CD4-positive, CD25-positive, alpha-beta regulatory T cell (primary cell): Measurements from ENCODE around the gene GNAT2. TPM values are rescaled to one million over a fixed set of nuclear protein-coding genes. Genes with fewer than 3 reads are reported as not detected.

Experiments used
- ATAC-seq, 2 donors: fragments of 150-1000 bp; cut with Tn5 transposase; one replicate each; pipeline ENCODE4 v1.10.0; 2021; ENCODE audit warnings: low read depth in 2 of 2, moderate number of reproducible peaks in 2 of 2, moderate library complexity in 1 of 2
- DNase-seq, 3 donors: peaks; one replicate each; pipeline versions ENCODE4 v3.0.0 to v3.0.0-alpha.2; 2012 to 2022; ENCODE audit warnings: mixed read lengths in 1 of 3
- H3K27ac ChIP-seq: one replicate; pipeline ENCODE4 v1.7.0; 2013; ENCODE audit warnings: mild to moderate bottlenecking, low read length; ENCODE audit not compliant: insufficient read depth, poor library complexity, severe bottlenecking
- H3K27me3 ChIP-seq: one replicate; pipeline ENCODE4 v1.7.0; 2013; ENCODE audit warnings: low read length; ENCODE audit not compliant: control insufficient read depth, insufficient read depth
- H3K36me3 ChIP-seq: one replicate; pipeline ENCODE4 v1.7.0; 2013; ENCODE audit warnings: mild to moderate bottlenecking, low read length, moderate library complexity; ENCODE audit not compliant: control insufficient read depth, insufficient read depth
- H3K4me1 ChIP-seq: 2 replicates; pipeline ENCODE4 v1.7.0; 2013; ENCODE audit warnings: mild to moderate bottlenecking, low read length; ENCODE audit not compliant: insufficient read depth, control insufficient read depth, poor library complexity, severe bottlenecking
- H3K4me3 ChIP-seq: one replicate; pipeline ENCODE4 v1.7.0; 2013; ENCODE audit warnings: low read depth, mild to moderate bottlenecking, low read length, moderate library complexity
- H3K9me3 ChIP-seq, 2 experiments: 1 replicate in 1 of 2; 2 replicates in 1 of 2; pipeline ENCODE4 v1.7.0; 2013; ENCODE audit warnings: low read length in 2 of 2, mild to moderate bottlenecking in 1 of 2, moderate library complexity in 1 of 2; ENCODE audit not compliant: control insufficient read depth in 2 of 2
- H3K27ac Mint-ChIP-seq, 3 donors: one replicate each; pipeline ENCODE4 v1.8.0; 2020 to 2022; ENCODE audit warnings: mild to moderate bottlenecking in 3 of 3, mixed read lengths in 3 of 3, moderate library complexity in 2 of 3
- H3K27me3 Mint-ChIP-seq: one replicate; pipeline ENCODE4 v1.8.0; 2022; ENCODE audit warnings: mild to moderate bottlenecking, mixed read lengths
- H3K36me3 Mint-ChIP-seq: one replicate; pipeline ENCODE4 v1.8.0; 2020; ENCODE audit warnings: mixed read lengths
- H3K4me1 Mint-ChIP-seq, 4 donors: one replicate each; pipeline ENCODE4 v1.8.0; 2020 to 2022; ENCODE audit warnings: mixed read lengths in 4 of 4, mild to moderate bottlenecking in 1 of 4
- H3K4me3 Mint-ChIP-seq, 4 donors: one replicate each; pipeline ENCODE4 v1.8.0; 2020 to 2022; ENCODE audit warnings: mild to moderate bottlenecking in 4 of 4, mixed read lengths in 4 of 4, moderate library complexity in 3 of 4
- H3K9me3 Mint-ChIP-seq, 7 donors: one replicate each; pipeline ENCODE4 v1.8.0; 2020 to 2022; ENCODE audit warnings: mixed read lengths in 7 of 7, mild to moderate bottlenecking in 3 of 7, moderate library complexity in 2 of 7
- polyA plus RNA-seq, 4 donors: library from polyadenylated mRNA; unstranded; fragments of 300-500 nt; fragmentation: Illumina TruSeq; gene quantifications; one replicate each; pipeline ENCODE4 v1.2.3, GENCODE V29; 2021
- total RNA-seq: library from RNA; stranded (reverse); gene quantifications from one replicate; pipeline ENCODE4 v1.2.3, GENCODE V29; 2022

GNAT2 gene
- total and polyA plus RNA-seq, 5 donors from 2014 or later: 0.40 TPM; not detected in 4

DNA sequence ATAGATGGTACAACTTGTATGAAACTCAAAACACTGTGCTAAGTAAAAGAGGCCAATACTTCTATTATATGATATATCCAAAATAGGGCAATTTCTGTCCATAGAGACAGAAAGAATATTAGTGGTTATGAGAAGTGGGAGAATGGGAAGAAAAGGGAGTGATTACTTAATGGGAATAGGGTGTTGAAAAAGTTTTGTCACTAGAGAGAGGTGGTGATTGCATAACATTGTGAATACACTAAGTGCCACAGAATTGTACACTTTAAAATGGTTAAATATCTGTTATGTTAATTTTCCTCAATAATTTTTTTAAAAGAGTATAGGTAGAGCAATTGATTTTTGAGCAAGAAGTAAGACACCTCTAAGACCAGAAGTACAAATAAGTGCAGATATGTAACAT is 29.7 kb downstream of the GNAT2 start:
- Mint-ChIP-seq H3K9me3 (no peaks in the 10 kb centered on the region), H3K27ac (peak overlapping the region in 1 of 3 donors; percentile 5)

DNA sequence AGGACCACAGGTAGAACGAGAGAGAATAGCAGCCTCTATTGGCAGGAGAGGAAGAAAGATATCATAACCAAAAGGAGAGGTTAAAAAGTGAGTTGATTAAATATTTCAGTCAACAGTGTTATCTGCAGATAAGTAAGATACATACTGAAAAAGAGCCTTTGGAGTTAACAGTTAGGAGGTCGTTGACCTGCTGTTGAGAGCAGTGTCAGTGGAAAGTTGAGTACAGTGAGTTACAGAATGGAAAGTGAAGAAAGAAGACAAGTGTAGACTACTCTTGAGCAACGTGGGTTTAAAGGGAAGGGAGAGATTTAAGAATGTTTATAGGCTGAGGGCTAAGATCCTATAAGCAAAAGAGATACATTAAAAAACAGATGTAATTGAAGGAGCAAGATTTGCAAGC is 30.2 kb downstream of the GNAT2 start:
- Mint-ChIP-seq H3K27me3 (no peaks in the 10 kb centered on the region), H3K27ac (peak overlapping the region; percentile 5 to 87 (median 7)), H3K36me3 (peaks cover 40% of the 10 kb centered on the region), H3K4me1 (peaks cover 0 to 30% (median 7%) of the 10 kb centered on the region in 4 donors), H3K4me3 (no peak overlapping the region), H3K9me3 (no peaks in the 10 kb centered on the region)
- Histone ChIP-seq H3K9me3 (no peaks in the 10 kb centered on the region), H3K4me1 (no peaks in the 10 kb centered on the region), H3K27ac (no peak overlapping the region), H3K4me3 (no peak overlapping the region), H3K36me3 (peaks cover 84% of the 10 kb centered on the region), H3K27me3 (no peaks in the 10 kb centered on the region)
- no peak for DNase-seq
- ATAC-seq: no peak

More for the DNA sequence above, 29.7 kb downstream of the GNAT2 start:
- Mint-ChIP-seq H3K4me3 (no peak overlapping the region), H3K27me3 (no peaks in the 10 kb centered on the region), H3K4me1 (peaks cover 0 to 27% (median 5%) of the 10 kb centered on the region in 4 donors), H3K36me3 (peaks cover 36% of the 10 kb centered on the region)
- Histone ChIP-seq H3K36me3 (peaks cover 80% of the 10 kb centered on the region), H3K27me3 (no peaks in the 10 kb centered on the region), H3K4me1 (no peaks in the 10 kb centered on the region), H3K4me3 (no peak overlapping the region), H3K9me3 (no peaks in the 10 kb centered on the region), H3K27ac (no peak overlapping the region)
- ATAC-seq: no peak
- no peak for DNase-seq

DNA sequence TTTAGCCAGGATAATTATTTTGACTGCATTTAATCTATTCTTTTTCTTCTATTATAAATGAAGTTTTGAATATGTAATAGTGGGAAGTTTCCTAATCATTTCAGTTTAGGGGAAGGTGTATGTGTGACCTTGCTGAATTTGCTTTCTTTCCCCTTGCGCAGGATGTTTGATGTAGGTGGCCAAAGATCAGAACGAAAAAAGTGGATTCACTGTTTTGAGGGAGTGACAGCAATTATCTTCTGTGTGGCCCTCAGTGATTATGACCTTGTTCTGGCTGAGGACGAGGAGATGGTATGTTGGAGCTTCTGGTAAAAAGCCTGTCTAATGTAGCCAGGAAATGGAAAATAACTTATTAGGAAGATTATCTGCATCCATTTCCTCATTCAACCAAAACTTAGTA is 33.4 kb downstream of the GNAT2 start:
- Mint-ChIP-seq H3K4me1 (peaks cover 0 to 22% (median 7%) of the 10 kb centered on the region in 4 donors), H3K27ac (peak overlapping the region in 1 of 3 donors; percentile 42), H3K36me3 (peaks cover 42% of the 10 kb centered on the region), H3K9me3 (peaks cover 0 to 2% (median 0%) of the 10 kb centered on the region in 7 donors), H3K4me3 (no peak overlapping the region), H3K27me3 (no peaks in the 10 kb centered on the region)
- DNase-seq (no peak), ATAC-seq (no peak)
- Histone ChIP-seq H3K27ac (no peak overlapping the region), H3K9me3 (no peaks in the 10 kb centered on the region), H3K4me1 (no peaks in the 10 kb centered on the region), H3K4me3 (no peak overlapping the region), H3K27me3 (no peaks in the 10 kb centered on the region), H3K36me3 (peaks cover 82% of the 10 kb centered on the region)

DNA sequence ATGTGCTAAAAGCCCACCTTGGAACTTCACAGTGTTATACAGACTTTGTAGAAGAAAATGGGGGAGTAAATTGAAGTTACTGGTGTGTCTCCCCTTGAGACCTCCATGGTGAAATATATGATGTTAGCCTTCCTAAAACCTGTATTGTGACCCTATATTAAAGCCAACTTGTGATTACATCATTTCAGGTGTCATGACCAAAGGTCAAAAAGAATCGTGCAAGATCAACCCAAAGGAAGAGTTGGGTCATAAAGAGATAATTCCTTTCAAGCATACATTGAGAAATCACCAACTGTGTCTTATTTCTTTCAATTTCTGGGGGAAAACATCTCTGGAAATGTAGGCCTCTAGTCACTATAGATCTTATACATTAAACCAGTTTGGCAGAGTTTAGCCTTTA is 34.6 kb downstream of the GNAT2 start:
- peaks cover 0 to 2% (median 0%) of the 10 kb centered on the region in 7 donors for H3K9me3 Mint-ChIP-seq
- H3K4me3 Mint-ChIP-seq: no peak overlapping the region
- H3K4me1 Mint-ChIP-seq: peaks cover 0 to 22% (median 8%) of the 10 kb centered on the region in 4 donors
- Histone ChIP-seq H3K9me3 (no peaks in the 10 kb centered on the region), H3K4me3 (no peak overlapping the region), H3K27ac (no peak overlapping the region), H3K27me3 (no peaks in the 10 kb centered on the region), H3K36me3 (peaks cover 81% of the 10 kb centered on the region), H3K4me1 (no peaks in the 10 kb centered on the region)
- peaks cover 48% of the 10 kb centered on the region for H3K36me3 Mint-ChIP-seq
- no peaks in the 10 kb centered on the region for H3K27me3 Mint-ChIP-seq
- no peak for DNase-seq
- ATAC-seq: no peak
- H3K27ac Mint-ChIP-seq: peak overlapping the region in 1 of 3 donors; percentile 62

DNA sequence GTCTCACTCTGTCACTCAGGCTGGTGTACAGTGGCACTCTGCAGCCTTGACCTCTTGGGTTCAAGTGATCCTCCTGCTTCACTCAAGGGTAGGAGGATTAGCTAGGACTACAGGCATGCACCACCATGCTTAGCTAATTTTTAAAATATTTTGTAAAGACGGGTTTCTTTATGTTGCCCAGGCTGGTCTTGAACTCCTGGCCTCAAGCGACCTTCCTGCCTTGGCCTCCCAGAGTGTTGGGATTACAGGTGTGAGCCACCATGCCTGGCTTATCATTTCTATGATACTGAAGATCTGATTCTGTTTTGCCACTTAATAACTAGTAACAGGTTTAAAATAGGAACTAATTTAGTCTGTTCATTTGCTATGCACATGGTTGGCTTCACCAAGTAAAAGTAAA is 37.4 kb downstream of the GNAT2 start:
- Histone ChIP-seq H3K9me3 (no peaks in the 10 kb centered on the region), H3K36me3 (peaks cover 82% of the 10 kb centered on the region), H3K27ac (no peak overlapping the region), H3K4me3 (no peak overlapping the region), H3K27me3 (no peaks in the 10 kb centered on the region), H3K4me1 (no peaks in the 10 kb centered on the region)
- no peak overlapping the region for H3K4me3 Mint-ChIP-seq
- peaks cover 0 to 12% (median 6%) of the 10 kb centered on the region in 4 donors for H3K4me1 Mint-ChIP-seq
- H3K36me3 Mint-ChIP-seq: peaks cover 46% of the 10 kb centered on the region
- DNase-seq: no peak
- no peaks in the 10 kb centered on the region for H3K27me3 Mint-ChIP-seq
- no peak overlapping the region for H3K27ac Mint-ChIP-seq
- ATAC-seq: no peak
- peaks cover 0 to 2% (median 0%) of the 10 kb centered on the region in 7 donors for H3K9me3 Mint-ChIP-seq

DNA sequence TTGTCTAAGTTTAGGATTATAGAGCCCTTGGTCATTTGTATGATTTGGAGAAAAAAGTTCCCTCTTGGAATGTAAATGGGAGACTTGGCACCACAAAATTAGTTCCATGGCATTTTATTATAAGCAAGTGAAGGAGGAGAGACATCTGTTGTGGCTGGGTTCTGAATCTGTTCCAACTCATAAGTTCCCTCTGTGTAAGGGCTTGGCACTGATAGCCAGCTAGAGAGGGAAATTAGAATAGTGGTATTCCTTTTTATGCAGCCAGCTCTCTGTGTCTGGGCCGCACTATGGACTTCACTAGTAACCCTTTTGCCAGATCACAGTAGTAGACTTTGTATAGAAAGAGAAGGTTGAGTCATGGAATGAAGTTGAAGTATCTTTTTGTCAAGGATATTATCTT is 39.9 kb downstream of the GNAT2 start:
- H3K27ac Mint-ChIP-seq: no peak overlapping the region
- Histone ChIP-seq H3K27ac (no peak overlapping the region), H3K4me3 (no peak overlapping the region), H3K27me3 (no peaks in the 10 kb centered on the region), H3K36me3 (peaks cover 75% of the 10 kb centered on the region), H3K4me1 (no peaks in the 10 kb centered on the region), H3K9me3 (no peaks in the 10 kb centered on the region)
- no peak overlapping the region for H3K4me3 Mint-ChIP-seq
- ATAC-seq: no peak
- no peaks in the 10 kb centered on the region for H3K27me3 Mint-ChIP-seq
- peaks cover 46% of the 10 kb centered on the region for H3K36me3 Mint-ChIP-seq
- H3K4me1 Mint-ChIP-seq: peaks cover 0 to 5% (median 4%) of the 10 kb centered on the region in 4 donors
- no peak for DNase-seq
- H3K9me3 Mint-ChIP-seq: peaks cover 0 to 2% (median 0%) of the 10 kb centered on the region in 7 donors

DNA sequence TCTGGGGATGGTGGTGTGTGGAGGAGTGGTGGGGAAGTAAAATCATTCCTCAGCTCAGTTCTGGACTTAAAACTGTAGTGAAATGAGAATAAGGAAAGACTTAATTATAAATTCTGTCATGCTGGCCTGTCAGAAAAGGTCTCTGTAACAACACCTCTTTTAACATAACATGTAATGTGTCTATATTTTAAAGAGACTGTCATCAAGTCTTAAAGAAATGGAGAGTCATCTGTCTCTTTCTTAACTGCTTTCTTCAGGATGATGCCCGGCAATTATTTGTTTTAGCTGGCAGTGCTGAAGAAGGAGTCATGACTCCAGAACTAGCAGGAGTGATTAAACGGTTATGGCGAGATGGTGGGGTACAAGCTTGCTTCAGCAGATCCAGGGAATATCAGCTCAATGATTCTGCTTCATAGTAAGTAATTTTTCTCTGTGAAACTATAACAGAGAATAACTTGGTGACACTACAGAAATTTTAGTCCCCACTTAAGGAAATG is 40.4 kb downstream of the GNAT2 start:
- no peaks in the 10 kb centered on the region for H3K4me1 ChIP-seq
- peaks cover 75% of the 10 kb centered on the region for H3K36me3 ChIP-seq
- Mint-ChIP-seq H3K4me1 (peaks cover 0 to 5% (median 3%) of the 10 kb centered on the region in 4 donors), H3K4me3 (no peak overlapping the region), H3K9me3 (peaks cover 0 to 2% (median 0%) of the 10 kb centered on the region in 7 donors), H3K27me3 (no peaks in the 10 kb centered on the region), H3K36me3 (peaks cover 43% of the 10 kb centered on the region), H3K27ac (peak overlapping the region in 1 of 3 donors; percentile 35)
- H3K4me3 ChIP-seq: no peak overlapping the region
- no peaks in the 10 kb centered on the region for H3K9me3 ChIP-seq
- no peak for DNase-seq
- no peaks in the 10 kb centered on the region for H3K27me3 ChIP-seq
- H3K27ac ChIP-seq: no peak overlapping the region
- no peak for ATAC-seq

DNA sequence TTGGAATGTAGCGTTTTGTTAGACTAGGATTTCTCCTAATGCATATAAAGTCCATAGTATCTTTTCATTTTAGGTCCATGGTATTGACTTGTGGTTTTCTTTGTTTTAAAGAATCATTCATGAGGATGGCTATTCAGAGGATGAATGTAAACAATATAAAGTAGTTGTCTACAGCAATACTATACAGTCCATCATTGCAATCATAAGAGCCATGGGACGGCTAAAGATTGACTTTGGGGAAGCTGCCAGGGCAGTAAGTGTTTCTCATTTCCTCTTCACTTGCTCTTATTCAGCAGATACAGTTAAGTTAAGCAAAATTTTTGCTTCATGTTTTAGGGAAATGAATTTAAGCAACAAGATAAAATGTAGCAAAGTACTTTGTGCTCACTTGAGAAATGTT is 45.6 kb downstream of the GNAT2 start:
- ATAC-seq (no peak), DNase-seq (no peak)
- Histone ChIP-seq H3K9me3 (no peaks in the 10 kb centered on the region), H3K4me3 (no peak overlapping the region), H3K27me3 (no peaks in the 10 kb centered on the region), H3K36me3 (peaks cover 32% of the 10 kb centered on the region), H3K4me1 (peaks cover 8% of the 10 kb centered on the region), H3K27ac (no peak overlapping the region)
- H3K4me1 Mint-ChIP-seq: peaks cover 6 to 18% (median 12%) of the 10 kb centered on the region in 4 donors
- H3K27me3 Mint-ChIP-seq: no peaks in the 10 kb centered on the region
- H3K36me3 Mint-ChIP-seq: peaks cover 21% of the 10 kb centered on the region
- H3K9me3 Mint-ChIP-seq: no peaks in the 10 kb centered on the region
- no peak overlapping the region for H3K4me3 Mint-ChIP-seq
- no peak overlapping the region for H3K27ac Mint-ChIP-seq
